ENCODE data around the gene ING5. TPM values are rescaled to one million over a fixed set of nuclear protein-coding genes. Genes with fewer than 3 reads are reported as not detected.
A peak's percentile ranks its signal among the peaks of the same experiment; 100 is the strongest.
"Not testable (repeated sequence)": the region's sequence is repeated elsewhere in the genome, so short reads cannot be mapped to it uniquely, and the experiment has no call there.

The ING5 gene
- 15.3 and 26.4 TPM in 2 replicates for total RNA-seq

DNA sequence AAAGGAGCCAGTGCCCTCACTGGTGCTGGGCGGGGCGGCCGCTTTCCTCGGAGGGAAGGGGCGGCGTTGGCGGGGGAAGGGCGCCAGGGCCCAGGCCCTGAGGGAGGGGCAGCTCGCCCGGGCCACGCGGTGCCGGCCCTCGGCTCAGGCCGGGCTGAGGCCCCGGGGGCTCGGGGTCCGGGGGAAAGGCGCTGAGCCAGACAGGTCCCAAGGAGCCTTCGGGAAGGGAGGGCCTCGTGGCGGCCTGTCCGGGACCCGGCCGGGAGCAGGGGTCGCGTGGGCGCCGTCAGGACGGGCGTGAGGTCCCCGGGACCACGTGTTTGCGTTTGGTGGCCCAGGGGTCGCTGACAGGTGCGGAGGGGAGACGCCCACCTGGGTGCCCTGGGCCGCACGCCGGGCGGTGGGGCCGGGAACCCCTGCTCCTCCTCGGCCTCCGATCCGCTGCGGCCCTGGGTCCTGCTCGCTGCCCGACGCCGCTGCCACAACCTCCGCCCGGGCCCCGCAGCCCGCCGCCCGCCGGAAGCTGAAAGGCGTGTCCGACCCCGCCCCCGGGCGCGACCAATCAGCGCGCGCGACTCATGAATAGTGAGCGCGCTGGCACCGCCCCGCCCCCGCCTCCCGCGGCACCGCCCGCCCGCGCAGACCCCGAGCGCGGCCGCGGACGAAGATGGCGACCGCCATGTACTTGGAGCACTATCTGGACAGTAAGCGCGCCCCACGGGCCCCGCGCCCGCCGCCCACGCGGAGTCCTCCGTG lies at the start of gene ING5:
ING5 (plus strand) TSS at position 641 of the 756 bp plus-strand sequence; CDS start at position 668, 27 bp downstream.
- peak; percentile 94 to 96 for DNase-seq (ENCODE audit: low read depth in 2 of 2)

DNA sequence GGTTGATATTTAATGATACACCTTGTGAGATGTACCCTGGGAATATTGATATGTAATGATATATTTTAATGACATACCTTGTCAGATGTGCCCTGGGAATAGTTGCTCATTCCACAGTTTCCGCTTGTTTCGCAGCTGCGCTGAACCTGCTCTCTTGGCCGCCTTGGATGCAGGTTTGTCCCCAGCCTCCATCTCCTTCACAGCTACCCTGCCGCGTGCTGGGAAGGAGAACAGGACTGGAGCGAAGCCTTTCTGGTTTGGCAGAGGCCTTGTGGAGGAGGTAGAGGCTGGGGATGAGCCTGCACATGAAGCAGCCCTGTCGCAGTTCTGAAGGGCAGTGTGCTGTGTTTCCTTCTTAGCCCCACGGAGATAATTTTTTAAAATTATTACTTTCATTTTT lies 49.7 kb upstream of the ING5 start:
- DNase-seq (ENCODE audit: low read depth in 2 of 2), result no peak

DNA sequence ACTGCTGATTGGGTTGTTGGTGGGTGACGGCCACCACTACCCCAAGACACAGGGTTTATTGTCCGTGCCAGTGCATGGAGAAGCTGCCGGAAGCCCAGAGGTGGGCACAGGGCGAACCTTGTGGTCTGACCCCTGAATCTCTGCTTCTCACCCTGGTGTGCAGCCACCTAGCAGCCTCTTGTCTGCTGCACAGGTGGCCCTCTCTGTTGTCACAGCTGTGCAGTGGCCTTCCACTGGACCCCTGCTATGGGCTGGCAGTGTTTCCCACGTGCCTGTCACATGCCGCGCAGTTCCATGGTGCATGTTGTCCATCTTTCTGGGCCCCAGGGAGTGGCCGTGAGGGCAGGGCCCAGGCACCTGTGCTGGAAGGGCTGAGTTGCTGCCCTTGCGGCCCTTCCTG lies 49.1 kb upstream of the ING5 start:
- DNase-seq (ENCODE audit: low read depth in 2 of 2), result no peak

DNA sequence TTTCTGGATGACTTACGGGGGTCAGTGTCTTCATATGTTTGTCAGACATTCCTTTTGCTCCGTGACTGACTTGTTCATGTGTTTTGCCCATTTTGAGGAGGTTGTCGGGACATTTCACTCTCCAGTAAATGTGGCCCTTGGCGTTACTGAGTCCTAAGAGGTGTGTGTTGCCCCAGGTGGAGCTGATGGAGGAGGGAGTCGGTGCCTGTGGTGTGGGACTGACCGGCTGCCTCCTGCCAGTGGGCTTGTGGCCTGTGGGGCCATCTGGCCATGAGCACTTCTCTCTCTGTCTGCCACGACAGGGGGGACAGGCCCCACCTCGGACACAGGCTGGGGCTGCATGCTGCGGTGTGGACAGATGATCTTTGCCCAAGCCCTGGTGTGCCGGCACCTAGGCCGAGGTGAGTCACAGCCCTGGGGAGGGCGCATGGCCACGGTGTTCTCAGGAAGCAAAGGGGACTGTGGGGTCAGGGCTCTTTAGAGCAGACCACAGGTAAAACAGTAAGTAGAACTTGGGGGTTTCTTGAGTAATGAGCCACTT lies 48.6 kb upstream of the ING5 start:
- no peak for DNase-seq (ENCODE audit: low read depth in 2 of 2)

DNA sequence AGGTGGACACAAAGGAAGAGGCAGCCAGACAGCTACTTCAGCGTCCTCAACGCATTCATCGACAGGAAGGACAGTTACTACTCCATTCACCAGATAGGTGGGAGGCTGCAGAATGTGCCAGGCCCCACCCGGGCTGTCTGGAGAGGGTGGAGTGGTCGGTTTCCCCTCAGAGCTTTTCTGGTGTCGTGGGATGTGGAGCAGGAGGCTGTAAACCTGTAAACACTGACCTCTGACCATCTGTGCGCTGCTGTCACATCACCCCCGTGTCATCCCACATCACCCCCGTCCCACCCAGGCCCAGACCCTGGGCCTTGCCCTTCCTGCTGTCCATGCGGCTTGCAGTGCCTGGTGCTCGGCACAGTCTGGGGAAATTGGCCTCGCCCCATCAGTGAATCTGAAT lies 47.3 kb upstream of the ING5 start:
- no peak for DNase-seq (ENCODE audit: low read depth in 2 of 2)

DNA sequence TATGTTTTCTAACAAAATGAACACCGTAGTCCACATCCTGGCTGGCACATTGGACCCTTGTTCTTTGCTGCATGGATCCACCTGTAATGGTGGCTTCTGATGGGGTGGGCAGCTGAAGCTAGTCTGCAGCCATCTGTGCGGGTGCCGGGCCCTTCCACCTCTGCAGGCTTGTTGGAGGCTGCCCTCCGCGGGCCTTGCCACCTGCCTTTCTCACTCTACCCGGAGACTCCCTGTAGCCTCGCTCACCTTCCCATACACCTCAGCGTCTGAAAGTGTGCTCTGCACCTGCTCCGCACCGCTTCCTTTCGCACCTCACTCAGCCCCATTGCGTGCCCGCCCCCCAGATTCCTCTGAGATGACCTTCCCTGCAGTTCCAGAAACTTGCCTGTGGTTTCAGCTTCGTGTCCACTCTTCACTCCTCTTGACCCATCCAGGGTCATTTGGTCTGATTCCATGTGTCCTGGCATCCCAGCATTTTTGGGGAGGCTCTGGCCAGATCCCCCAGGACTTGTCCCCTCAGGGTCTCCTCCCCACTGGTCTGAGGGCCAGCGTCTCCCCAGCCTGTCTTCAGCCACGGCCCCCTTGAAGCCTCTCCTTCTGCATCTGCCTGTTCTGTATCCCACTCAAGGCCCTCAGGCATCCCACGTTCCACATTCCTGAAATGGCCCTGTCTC lies 46.2 kb upstream of the ING5 start:
- no peak for DNase-seq (ENCODE audit: low read depth in 2 of 2)

DNA sequence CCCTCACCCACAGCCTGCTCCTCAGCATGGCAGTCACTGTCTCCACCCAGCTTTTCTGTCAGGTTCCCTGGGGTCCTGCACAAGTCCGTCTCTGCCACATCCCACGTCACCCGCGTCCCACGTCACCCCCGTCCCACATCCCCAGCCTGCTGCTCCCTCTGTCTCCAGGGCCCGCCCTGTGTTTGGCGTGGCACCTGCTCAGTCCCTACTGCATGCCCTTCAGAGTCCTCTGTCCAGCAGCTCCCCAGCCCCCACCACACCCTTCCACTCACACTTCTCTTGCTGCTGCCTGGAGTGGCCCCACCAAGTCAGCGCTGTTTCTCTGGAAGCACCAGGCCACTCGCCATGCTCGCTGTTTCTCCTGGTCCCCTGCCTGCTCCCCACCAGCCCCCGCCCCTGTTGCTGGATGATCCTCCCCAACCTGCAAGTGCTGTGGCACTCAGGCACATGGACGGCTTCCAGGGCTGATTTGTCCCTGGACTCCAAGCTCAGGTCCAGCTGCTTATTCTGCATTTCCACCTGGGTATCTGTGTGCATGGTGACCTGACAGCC lies 45.6 kb upstream of the ING5 start:
- no peak for DNase-seq (ENCODE audit: low read depth in 2 of 2)

DNA sequence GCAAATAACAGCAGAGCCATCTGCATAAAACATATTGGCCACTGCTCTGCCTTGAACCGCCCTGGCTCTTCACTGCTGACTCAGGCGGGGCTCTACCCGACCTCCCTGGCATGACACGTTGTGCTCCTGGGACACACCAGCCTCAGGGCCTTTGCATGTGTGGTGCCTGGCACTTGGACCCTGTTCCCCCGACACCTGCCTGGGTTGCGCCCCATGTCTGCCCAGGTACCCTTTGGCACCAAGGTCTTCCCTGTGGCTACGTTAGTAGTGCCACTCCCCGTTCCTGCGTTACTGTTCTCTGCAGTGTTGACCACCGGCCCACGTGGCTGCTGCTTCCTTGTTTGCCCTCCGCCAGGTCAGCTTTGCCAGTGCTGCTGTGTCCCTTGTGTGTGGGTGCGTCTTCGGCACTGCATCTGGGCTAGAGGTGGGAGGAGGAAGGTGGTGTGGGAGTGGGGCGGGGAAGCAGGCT lies 44.0 kb upstream of the ING5 start:
- DNase-seq (ENCODE audit: low read depth in 2 of 2), result no peak

DNA sequence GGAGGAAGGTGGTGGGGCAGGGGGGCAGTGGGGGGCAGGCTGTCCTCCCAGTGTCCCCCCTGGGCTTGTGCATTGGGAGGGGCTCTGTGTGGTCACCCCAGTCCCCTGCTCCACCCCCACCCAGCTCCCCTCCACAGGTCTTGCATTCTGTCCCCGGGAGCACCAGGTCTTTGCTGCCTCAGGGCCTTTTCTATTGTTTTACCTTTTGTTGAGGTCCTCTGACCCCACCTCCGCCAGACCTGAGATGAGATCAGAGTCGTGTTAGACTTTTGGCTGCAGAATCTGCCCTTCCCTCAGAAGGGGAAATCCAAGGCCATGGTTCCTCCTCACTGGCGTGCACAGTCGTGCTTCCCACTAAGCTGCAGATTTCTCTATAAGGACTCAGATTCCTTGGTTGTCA lies 43.5 kb upstream of the ING5 start:
- DNase-seq (ENCODE audit: low read depth in 2 of 2), result no peak

DNA sequence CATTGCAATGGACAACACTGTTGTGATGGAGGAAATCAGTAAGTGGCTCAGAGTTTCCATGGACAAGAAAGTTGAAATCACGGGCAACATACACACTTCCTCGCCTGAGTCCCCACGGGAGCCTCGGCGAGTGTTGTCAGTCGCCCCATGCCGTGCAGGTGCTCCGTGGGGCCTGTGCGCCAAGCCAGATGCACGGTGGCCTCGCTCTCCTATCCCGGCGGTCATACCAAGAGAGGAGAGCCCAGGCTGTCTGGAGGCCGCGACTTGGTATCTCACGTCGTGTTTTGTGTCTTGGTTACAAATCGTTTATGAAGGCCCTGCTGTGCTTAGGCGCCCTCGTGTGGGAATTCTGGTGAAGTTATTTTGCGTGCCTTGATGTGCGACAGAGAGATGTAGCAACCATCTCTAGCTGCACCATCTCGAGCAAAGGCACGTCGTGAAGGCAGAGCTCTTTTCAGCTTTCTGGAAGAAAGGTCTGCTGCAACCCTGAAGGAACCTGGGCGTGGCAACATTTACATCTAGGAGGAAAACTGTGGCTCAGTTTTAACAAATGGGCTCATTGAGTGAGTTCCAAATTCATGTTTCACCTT lies 42.6 kb upstream of the ING5 start:
- peak; percentile 82 to 84 for DNase-seq (ENCODE audit: low read depth in 2 of 2)

DNA sequence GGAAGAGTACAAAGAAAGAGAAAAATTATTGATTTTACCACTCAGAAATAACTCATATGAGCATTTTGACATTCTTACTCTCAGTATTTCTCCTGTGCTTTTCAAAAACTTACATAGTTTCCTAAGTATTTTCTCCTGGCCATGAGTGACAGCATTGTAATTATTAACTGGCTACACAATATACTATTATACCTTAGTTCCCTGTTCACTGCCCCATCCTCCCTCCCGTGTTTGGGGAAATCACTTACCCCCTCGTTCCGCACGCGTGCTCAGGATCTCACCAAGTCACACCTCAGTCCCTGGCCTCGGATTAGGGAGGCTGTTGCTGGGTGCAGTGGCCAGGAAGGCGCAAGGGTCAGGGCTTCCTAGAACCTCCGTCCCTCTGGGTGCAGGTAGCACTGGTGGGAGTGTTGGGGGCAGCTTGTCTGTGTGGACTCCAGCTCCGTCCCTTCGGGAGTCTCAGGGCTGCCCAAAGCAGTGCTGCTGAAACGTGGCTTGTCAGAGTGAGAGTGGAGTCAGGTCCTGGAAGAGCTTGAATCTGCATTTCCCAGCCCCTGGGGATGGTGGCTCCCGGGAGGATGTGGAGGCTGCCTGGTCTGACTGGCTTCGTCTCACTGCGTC lies 41.1 kb upstream of the ING5 start:
- DNase-seq (ENCODE audit: low read depth in 2 of 2), result no peak

DNA sequence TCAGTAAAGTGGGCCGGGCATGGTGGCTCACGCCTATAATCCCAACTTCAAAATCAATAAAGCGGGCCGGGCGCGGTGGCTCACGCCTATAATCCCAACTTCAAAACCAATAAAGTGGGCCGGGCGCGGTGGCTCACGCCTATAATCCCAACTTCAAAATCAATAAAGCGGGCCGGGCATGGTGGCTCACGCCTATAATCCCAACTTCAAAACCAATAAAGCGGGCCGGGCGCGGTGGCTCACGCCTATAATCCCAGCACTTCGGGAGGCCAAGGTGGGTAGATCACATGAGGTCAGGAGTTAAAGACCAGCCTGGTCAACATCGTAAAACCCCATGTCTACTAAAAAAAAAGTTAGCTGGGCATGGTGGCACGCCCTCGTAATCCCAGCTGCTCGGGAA lies 39.1 kb upstream of the ING5 start:
- DNase-seq (ENCODE audit: low read depth in 2 of 2), result not testable (repeated sequence)

DNA sequence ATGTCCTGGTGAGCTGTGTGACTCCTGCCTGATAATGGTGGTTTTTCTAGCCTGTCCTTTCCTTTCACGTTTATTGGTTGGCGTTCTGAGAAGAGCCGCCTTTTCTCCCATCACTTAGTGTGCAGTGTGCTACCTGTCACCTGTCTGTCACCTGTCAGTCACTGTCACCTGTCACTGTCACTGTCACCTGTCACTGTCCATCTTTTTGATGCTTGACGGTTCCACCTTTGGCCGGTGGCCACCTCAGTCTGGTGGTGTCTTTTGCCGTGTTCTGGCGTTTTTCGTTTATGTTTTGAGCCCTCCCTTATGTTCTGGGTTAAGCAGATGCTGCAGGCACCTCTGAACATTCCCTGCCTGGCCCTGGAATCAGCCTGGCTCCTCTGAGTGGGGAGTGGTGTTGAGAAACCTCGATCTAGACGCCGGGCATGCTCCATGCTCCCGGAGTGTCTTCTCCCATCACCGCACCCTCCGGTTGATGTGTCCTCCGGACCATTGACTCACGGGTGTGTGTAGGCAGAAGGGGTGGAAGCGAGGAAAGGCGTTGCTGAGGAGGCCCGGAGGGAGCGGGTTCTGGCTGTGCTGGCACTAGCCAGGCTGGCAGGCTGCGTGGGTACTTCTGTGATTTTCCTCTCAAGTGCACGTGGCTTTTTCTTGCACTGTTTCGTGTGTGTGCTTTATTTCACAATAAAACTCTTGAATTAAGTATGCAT lies 36.0 kb upstream of the ING5 start:
- DNase-seq (ENCODE audit: low read depth in 2 of 2), result no peak

DNA sequence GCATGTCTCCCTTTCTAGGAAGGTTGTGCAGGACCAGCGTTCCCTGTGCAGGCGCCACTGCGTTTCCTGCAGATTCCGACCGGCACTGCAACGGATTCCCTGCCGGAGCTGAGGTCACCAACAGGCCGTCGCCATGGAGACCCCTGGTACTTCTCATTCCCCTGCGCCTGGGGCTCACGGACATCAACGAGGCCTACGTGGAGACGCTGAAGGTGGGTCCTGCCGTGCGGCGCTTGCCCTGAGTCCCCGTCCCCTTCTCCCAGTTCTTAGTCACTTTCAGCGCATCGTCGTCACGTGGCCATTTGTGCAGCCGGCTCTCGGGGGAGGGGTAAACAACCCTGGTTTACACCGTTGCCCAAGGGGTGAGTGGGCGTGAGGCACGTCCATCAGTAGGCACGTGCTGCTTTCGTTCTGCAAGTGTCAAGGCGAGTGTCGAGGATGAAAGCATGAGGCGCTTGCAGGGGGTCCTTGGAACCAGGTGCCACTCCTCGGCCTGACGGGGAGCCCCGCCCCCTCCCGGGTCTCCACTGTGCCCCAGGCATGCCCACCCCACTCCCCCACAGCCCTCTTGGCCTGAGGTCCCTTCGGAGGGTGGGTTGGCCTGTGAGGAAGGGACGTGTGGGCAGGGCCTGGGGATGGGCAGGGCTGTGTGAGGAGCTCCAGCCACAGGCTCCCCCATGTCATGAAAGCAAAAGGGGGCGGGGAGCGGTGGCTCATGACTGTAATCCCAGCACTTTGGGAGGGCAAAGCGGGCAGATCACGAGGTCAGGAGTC lies 35.0 kb upstream of the ING5 start:
- peak; percentile 65 to 85 for DNase-seq (ENCODE audit: low read depth in 2 of 2)

DNA sequence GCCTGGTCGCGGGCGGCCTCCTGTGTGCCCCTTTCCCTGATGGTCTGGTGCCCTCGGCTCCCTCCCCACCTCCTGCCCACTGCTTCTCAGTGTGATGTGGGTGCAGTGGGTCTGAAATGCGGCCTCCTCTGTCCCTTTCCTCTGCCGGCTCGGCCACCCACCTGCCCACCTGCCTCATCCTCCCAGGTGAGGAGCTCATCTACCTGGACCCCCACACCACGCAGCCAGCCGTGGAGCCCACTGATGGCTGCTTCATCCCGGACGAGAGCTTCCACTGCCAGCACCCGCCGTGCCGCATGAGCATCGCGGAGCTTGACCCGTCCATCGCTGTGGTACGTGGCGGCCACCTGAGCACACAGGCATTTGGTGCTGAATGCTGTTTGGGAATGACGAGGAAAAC lies 33.5 kb upstream of the ING5 start:
- DNase-seq (ENCODE audit: low read depth in 2 of 2), result no peak

DNA sequence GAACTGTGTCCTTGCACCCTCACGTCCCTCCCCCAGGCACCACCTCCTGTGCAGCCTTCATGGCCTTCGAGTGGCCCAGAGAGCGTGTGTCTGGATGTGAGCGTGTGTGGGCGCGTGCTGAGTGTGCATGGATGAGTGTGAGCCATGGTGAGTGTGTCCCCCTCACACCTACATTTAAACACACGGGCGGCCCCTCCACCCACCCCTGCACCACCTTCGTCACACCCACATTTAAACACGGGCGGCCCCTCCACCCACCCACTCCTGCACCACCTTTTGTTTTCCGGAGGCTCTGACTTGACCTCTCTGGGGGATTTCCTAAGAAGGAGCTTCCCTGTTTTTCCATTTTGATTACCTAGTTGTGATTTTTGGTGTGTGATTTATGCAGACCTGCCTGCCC lies 33.0 kb upstream of the ING5 start:
- no peak for DNase-seq (ENCODE audit: low read depth in 2 of 2)

DNA sequence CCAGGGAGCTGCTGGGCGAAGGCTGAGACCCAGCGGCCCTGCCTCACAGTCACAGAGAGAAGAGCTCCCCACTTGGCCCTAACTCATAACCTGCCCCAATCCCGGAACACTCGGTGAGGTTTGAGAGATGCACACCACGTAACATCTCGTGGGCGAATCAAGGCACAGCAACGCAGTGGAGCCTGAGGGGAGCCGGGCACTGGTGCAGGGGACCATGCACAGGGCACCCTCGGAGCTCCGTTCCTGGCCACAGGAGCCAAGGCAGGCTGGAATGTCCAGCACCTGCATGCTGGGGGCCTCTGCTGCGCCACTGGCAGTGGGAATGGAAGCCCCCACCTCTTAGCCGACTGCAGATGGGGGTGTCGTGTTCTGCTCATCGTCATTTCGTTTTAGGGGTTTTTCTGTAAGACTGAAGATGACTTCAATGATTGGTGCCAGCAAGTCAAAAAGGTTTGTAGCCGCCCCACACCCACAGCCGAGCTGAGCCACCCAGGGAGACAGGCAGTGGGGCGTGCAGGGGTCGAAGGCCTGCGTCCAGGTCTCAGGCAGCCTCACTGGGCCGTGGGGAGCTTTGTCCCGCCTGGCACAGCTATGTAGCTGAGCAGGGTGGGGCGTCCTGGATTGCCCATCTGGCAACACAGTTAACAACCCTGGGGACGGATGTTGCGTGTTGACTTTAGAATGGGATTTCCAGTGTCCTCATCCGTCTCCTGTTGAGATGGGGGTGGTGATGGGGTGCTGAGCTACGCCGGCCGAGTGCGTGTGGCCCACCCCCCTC lies 31.3 kb upstream of the ING5 start:
- DNase-seq (ENCODE audit: low read depth in 2 of 2), result no peak

DNA sequence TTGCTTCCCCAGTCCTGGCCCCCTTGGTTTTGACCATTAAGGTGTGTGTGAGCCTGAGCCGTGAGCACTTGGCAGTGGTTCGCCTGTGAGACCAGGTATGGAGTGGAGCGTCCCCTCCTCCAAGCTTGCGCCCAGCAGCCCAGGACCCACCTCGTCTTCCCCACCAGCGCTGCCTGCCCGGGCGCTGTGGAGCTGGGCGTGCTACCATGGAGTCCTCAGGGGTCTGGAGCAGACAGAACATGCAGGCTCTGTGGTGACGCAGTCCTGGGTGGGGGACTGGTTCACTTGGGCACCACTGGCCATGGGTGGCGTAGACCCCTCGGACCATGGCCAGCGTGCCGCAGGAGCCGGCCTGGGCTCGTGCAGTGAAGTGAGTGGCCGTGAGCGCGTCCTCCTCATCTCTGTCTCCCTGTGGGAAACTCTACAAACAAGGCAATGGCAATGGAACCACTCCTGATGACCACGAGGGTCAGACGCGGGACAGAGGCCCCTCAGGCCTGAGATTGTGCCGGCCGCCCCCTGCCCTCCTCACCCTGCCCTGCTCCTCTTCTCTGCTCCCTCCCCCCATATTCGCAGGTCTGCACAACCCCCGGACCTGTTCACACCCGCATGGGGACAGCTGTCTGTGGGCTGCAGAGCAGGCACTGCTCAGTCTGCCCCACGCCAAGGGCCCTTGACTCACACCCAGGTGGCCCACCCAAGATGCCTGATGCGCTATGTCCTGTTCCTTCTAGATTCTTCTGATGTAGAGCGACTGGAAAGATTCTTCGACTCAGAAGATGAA lies 30.2 kb upstream of the ING5 start:
- no peak for DNase-seq (ENCODE audit: low read depth in 2 of 2)

All from lung microvascular endothelial cell (primary cell).